Hippocampal formation (tissue), 2 donors: ENCODE results near the gene CDC16.

Experiments used
- DNase-seq, 2 donors: peaks; one replicate each; lab custom pipeline; 2025; lab: John Stamatoyannopoulos, UW

Gene CDC16

DNA sequence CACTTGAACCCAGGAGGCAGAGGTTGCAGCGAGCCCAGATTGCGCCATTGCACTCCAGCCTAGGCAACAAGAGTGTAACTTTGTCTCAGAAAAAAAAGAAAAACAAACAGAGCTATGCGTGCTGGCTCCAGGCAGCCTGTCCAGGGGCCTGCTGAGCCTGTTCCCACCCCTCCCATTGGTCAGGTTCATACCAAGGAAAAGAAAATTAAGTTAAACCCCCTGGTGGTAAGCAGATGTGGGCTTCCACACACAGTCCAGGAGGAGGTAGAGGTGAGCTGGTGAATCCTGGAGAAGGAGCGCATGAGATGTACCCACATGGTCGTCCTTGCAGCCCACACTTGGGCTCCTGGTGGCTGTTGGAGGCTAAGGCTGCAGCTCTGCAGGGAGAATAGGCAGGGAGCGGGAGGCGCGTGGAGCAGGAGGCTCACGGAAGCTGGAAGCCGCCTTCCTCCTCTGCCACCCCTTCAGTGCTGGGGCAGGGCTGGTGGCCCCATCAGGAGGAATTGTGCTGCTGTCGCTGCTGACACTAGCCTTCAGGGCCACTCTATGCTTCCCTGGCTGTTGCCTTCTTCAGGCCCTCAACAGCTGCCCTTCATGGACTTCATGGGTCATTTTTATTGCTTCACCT, 69.1 kb downstream of the CDC16 start:
- no peak for DNase-seq

DNA sequence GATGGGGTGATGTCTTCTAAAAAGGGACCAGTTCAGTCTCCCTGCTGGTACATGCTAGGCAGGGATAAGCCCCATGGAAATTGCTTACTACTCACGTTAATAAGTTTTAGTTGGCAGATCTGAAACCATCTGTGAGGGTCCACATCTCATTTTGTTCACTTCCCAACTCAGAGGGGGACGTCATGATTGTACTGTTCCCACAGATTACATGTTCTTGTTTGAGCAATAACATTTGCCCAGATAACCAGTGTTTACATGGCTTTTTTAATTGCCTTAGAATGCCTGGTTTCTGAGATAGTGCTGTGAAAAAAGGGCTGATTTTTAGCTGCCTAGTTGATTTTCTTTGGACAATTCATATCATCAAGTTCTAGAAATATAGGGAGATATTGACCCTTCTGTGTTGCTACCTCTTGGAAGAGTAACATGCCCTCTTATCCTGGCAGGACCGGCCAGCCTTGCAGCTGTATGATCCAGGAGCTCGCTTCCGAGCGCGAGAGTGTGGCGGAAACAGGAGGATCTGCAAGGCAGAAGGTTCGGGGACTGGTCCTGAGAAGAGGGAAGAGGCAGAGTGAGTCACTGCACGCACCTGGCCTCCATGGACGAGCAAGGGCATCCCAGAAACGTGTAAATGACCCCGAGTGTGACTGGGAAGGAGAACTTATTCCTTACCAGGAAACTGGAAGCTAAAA, 69.8 kb downstream of the CDC16 start:
- no peak for DNase-seq

DNA sequence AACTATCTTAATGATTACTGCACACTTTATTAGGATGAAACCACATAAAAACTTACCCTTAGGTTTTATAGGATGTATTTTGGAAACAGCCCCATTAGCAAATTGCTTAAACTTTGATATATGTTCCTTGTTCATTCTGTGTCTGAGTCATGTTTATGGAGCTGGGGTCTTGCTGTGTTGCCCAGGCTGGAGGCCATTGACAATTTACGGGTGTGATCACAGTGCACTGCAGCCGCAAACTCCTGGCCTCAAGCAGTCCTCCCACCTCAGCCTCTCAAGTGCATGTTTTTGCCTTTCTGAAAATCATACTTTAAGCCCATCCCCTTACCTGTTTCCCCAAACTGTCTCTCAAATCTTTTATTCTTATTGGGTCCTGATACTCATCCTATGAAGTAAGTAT, 74.4 kb downstream of the CDC16 start:
- DNase-seq, result no peak

DNA sequence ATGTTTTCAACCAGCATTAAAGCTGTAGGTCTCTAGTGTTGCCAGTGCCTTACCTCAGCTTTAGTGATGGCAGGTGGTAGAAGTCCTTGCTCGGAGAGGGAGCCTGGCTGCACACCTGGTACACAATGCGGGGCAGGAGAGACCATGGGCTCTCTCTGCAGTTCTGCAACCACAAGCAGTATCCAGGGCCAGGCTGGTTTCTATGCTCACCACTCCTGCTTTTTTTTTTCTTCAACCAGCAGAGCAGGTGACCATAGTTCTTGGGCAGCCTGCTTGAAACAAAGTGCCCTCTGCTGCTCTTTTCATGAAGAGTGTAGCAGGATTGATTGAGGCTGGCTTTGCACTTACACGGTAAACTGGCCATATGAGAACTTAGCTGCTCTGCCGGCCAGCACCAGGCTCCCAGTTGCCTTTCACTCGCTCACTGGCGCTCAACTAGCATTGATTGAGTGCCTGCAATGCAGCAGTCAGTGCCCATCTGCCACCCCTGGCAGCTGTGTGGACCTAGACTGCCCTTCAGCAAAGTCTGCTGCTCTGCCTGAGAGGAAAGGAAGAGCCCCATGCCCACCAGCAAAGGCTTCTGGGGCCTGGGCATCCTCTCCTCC, 75.2 kb downstream of the CDC16 start:
- DNase-seq, result no peak

DNA sequence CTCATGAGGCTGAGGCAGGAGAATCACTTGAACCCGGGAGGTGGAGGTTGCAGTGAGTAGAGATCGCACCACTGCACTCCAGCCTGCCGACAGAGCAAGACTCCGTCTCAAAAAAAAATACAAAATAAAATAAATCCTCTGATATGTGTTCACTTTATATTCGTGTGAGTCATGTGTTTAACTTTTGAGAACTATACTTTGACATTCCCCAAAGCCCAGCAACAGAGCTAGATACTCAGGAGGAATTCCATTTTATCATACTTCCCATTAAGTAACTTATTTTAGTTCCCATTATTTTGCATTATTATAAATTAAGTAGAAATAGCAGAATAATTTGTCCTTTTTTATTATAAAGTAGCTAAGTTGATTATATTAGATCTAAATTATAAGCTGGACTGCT, 76.3 kb downstream of the CDC16 start:
- no peak for DNase-seq

DNA sequence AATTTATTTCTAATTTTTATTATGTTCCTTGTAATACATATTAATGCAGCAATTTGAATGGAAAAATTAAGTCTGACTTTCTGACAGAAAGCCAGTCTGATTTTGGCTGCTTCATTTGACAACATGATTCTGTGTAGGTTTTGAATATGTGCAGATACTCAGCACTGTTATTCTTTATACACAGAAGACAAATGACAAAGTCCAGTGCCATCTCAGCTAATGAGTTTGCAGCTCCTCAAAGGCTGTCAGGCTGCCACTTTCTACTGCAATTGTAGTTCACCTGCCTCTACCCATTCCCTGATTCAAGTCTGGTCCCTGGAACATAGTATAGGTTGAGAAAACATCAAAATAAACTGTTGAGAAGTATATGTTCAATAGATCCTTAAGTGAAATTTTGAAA, 76.7 kb downstream of the CDC16 start:
- DNase-seq, result no peak

DNA sequence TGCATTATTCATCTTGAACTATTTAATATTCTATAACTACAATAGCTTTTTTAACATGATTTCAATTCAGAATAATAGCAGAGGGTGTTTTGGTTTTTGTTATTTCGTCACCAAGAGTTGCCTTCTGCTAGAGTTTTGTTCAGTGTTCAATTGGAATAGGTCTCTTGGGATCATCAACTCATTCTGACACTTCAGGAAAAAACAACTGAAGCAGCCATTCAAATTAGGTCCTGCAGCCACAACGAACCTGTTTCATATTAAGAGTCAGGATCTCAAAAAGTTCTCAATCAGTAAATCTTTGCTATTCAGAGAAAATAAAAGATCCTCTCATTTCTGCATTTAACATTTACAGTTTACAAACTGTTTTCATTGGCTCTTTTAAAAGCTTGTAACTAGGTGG, 77.2 kb downstream of the CDC16 start:
- no peak for DNase-seq

DNA sequence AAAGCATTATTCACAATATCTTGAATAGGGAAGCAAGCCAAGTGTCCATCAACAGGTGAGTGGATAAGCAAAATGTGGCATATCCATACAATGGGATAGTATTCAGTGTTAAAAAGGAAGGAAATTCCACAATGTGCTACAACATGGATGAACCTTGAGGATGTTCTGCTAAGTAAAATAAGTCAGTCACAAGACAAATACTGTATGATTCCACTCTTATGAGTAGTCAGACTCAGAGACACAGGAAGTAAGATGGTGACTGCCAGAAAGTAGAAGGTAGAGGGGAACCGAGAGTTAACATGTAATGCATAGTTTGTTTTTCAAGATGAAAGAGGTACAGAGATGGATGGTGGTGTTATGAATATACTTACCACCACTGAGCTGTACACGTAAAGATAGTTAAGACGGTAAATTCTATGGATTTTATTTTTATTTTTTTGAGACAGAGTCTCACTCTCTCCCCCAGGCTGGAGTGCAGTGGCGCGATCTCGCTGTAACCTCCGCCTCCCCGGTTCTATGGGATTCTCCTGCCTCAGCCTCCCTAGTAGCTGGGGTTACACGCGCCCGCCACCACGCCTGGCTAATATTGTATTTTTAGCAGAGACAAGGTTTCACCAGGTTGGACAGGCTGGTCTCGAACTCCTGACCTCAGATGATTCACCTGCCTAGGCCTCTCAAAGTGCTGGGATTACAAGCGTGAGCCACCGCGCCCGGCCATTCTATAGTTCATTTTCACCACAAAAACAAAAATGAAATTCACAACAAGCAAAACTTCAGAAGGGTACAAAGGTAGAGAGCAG, 78.6 kb downstream of the CDC16 start:
- no peak for DNase-seq

DNA sequence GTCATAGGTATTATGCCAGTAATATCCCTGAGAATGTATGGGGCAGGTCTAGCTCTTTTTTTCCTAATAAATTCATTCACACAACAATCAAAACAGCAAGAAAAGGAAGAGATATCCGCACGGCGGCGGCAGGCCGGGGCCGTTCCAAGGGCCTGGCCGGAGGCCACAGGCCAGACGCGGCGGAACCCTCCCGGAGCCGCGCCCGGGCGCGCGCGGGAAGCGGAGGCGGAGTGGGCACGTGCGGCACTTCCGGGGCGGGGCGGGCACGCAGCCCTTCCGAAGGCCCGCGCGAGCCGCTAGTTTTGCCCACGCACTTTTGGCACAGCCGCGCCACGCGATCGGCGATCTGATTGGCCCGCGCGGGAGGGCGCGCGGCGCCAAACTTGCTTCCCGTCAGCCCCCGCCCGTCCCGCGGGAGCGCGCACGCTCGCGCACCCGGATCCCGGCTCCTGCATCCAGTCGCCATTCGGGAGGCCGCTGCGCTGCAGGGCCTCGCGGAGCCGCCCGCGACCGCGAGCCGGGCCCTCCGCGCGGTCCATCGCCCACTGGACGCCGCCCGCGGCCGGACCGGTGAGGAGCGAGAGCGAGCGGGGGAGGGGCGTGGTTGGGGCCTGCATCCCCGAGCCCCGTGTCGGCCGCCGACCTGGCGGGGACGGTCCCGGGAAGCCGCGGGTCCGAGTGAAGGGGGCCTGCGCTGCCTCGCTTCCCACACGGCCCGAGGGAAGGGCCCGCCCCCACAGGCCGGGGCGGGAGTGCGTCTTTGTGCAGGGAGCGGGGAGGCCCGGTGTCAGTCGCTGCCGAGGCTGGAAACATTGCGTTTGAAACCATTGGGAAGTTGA, 79.6 kb downstream of the CDC16 start, which contains the start of gene CHAMP1:
CHAMP1 (plus strand) TSS at position 430 of the 839 bp plus-strand sequence. CDS start 9,340 bp downstream, outside the sequence.
- DNase-seq, result peak; percentile 87 to 90

DNA sequence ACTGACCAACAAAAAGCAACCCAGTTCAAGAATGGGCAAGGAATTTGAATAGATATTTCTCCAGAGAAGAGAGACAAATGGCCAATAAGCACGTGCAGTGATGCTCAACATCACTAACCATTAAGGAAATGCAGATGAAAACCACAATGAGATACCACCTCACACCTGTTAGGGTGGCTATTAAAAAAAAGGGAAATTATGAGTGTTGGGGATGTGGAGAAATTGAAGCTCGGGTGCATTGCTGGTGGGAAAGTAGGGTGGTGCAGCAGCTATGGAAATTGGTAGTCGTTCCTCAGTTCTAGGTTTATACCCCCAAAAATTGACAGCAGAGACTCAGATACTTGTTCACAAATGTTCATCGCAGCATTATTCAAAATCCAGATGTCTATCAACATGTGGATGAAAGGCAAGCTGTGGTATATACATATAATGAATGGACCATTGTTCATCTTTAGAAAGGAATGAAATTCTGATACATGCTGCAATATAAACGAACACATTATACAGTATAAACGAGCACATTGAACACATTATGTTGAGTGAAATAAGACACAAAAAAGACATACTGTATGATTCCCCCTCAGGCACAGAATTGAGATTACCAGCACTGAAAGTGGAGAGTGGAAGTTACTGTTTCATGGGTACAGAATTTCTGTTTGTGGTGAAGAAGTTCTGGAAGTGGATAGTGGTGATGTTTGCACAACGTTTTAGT, 80.5 kb downstream of the CDC16 start:
- DNase-seq, result no peak

DNA sequence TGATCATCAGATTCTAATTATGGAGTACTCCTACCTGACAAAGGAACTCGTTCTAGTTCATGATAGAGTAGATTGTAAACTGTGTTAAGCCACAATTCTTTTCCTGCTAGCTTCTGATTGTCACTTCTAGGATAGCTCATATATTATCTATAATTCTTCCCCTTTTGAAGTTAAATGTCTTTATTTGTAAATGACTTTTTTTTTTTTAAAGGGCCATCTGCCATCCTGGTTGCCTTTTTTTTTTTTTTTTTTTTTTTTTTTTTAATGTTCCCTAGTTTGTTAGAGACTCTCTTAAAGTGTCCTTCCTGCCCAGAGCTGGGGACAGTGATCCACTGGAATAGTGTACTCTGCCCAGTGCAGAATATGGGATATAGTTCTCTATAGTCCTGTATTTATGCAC, 83.9 kb downstream of the CDC16 start:
- no peak for DNase-seq

DNA sequence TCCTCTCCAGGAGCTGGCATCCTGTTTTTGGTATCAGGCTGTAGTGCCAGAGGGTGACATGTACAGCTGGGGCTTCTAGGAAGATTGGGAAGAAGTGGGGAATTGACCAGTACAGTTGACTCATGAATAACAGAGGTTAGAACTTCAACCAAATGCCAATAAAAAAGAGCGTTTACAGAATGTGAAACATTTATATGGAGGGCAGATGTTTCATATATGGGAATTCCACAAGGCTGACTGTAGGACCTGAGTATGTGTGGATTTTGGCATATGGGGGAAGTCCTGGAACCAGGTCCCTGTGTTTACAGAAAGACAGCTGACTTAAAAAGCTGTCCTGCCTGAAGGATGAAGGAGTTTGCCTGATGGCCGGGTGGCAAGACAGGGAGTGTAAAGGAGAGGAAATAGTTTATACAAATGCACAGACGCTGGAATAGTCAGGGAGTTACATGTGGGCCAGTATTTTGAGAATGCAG, 84.8 kb downstream of the CDC16 start:
- DNase-seq, result no peak

DNA sequence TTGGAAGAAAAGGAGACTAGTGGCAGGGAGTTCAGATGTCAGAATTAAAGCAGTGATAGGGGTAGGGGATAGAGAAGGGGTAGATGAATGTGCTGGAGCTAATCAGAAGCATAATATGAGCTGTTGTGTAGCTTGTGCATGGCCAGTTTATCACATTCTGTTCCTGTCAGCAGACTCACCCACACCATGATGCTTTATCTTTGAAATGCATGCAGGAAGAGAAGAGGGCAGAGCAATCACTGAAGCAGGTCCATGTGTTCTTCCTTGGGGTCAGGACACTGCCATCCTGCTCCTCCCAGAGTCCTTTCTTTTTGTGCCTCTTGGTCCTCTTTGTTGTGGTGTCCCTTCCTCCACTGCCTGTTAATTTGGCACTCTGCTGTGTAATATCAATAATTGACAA, 85.4 kb downstream of the CDC16 start:
- DNase-seq, result no peak

DNA sequence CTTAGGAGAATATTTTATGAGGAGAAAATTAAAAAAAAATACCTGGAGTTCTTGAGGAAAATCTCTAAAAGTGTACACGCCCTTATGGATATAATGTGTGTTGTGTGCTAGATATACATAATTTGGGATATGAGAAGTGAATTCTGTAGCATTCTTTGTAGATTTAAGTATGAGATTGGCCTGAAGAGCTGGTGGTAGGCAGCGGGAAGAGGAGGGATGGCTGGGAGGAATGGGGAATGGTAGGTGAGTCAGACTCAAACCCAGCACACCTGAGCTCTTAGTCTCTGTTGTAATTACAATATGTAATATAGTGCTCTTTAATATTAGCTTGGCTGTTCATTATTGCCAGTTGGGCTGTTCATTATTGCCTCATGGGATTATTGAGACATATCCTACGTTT, 86.6 kb downstream of the CDC16 start:
- no peak for DNase-seq
